GM12891 (cell line): Measurements from ENCODE around the gene RNF213.

Experiments used
- PAX5 ChIP-seq: IDR thresholded peaks from 2 replicates; pipeline ENCODE4 v1.6.1; 2011; ENCODE audit warnings: low read length, moderate library complexity, mild to moderate bottlenecking; ENCODE audit not compliant: insufficient read depth, severe bottlenecking
- POLR2A ChIP-seq: IDR thresholded peaks from 2 replicates; pipeline ENCODE4 v1.6.1; 2011; ENCODE audit warnings: low read depth, low read length, control low read depth
- POLR2AphosphoS5 ChIP-seq: IDR thresholded peaks from 2 replicates; pipeline ENCODE4 v1.6.1; 2011; ENCODE audit warnings: low read depth, low read length, control low read depth
- POU2F2 ChIP-seq: IDR thresholded peaks from 2 replicates; pipeline ENCODE4 v1.6.1; 2011; ENCODE audit warnings: low read depth, mild to moderate bottlenecking, control low read depth, low read length, moderate library complexity
- SPI1 ChIP-seq: IDR thresholded peaks from 2 replicates; pipeline ENCODE4 v1.6.1; 2011; ENCODE audit warnings: low read depth, low read length, control low read depth
- TAF1 ChIP-seq: IDR thresholded peaks from 2 replicates; pipeline ENCODE4 v1.6.1; 2011; ENCODE audit warnings: low read depth, low read length, control low read depth

- TF ChIP-seq TAF1 (no peak), POLR2A (no peak), POLR2AphosphoS5 (no peak), SPI1 (no peak), PAX5 (no peak), POU2F2 (no peak)
Measured at GRCh38 chr17:80295146-80295545, 34.5 kb downstream of the RNF213 start.
